Gastroesophageal sphincter (tissue), 4 donors: ENCODE measurements around the gene LCN9. TPM values are rescaled to one million over a fixed set of nuclear protein-coding genes. Genes with fewer than 3 reads are reported as not detected.

Source experiments
- ATAC-seq: fragments of 150-250 bp; one replicate; pipeline ENCODE4 v1.9.1; 2016; ENCODE audit warnings: mild to moderate bottlenecking, moderate library complexity
- H3K27ac ChIP-seq, 4 donors: fragments of 200-600 bp; sonication (generic) in 3 of 4; 1 replicate in 3 of 4; 2 replicates in 1 of 4; pipeline ENCODE4 v1.5.1; 2016 to 2019
- H3K27me3 ChIP-seq: fragments of 200-600 bp; sonication (generic); one replicate; pipeline ENCODE4 v1.5.1; 2019
- H3K36me3 ChIP-seq, 2 donors: fragments of 200-600 bp; sonication (generic); one replicate each; pipeline ENCODE4 v1.5.1; 2019; ENCODE audit warnings: control low read depth in 1 of 2
- H3K4me1 ChIP-seq, 3 donors: fragments of 200-600 bp; sonication (generic); 1 replicate in 2 of 3; 2 replicates in 1 of 3; pipeline ENCODE4 v1.5.1; 2016 to 2019; ENCODE audit warnings: control low read depth in 2 of 3
- H3K4me3 ChIP-seq, 2 donors: fragments of 200-600 bp; sonication (generic); one replicate each; pipeline ENCODE4 v1.5.1; 2019; ENCODE audit warnings: mild to moderate bottlenecking in 1 of 2, moderate library complexity in 1 of 2
- H3K9me3 ChIP-seq, 3 donors: fragments of 200-600 bp; sonication (generic); one replicate each; pipeline ENCODE4 v1.5.1; 2017 to 2019; ENCODE audit warnings: control low read depth in 2 of 3
- CTCF ChIP-seq, 4 experiments: fragments of 200-600 bp in 2 of 4; fragments of 450-650 bp in 2 of 4; sonication (generic) in 1 of 4; IDR thresholded peaks; one replicate each; pipeline ENCODE4 v1.5.1; 2017 to 2019; ENCODE audit warnings: antibody characterized with exemption in 4 of 4, mild to moderate bottlenecking in 2 of 4, moderate library complexity in 2 of 4
- EP300 ChIP-seq: sonication (generic); formaldehyde crosslinking; IDR thresholded peaks from one replicate; pipeline ENCODE4 v1.6.1; 2017; ENCODE audit warnings: antibody characterized with exemption, mild to moderate bottlenecking
- POLR2A ChIP-seq, 2 donors: fragments of 450-650 bp; IDR thresholded peaks; one replicate each; pipeline ENCODE4 v1.6.1; 2017; ENCODE audit warnings: antibody characterized with exemption in 2 of 2, mild to moderate bottlenecking in 2 of 2, moderate library complexity in 1 of 2
- POLR2AphosphoS5 ChIP-seq: sonication (generic); formaldehyde crosslinking; IDR thresholded peaks from one replicate; pipeline ENCODE4 v1.6.1; 2017; ENCODE audit warnings: antibody characterized with exemption
- WGBS, 2 donors: methylation state at CpG; one replicate each; pipeline ENCODE4 v1.1.5; 2018; ENCODE audit warnings: low coverage in 1 of 2; 5-methylcytosine and 5-hydroxymethylcytosine counted together
- total RNA-seq, 4 donors: library from RNA; depleted of rRNA; stranded (reverse); fragments of >200 nt; gene quantifications; one replicate each; pipeline ENCODE4 v1.1.0, GENCODE V29; 2016

Gene LCN9
- total RNA-seq, 4 donors from 2014 or later: not detected

DNA sequence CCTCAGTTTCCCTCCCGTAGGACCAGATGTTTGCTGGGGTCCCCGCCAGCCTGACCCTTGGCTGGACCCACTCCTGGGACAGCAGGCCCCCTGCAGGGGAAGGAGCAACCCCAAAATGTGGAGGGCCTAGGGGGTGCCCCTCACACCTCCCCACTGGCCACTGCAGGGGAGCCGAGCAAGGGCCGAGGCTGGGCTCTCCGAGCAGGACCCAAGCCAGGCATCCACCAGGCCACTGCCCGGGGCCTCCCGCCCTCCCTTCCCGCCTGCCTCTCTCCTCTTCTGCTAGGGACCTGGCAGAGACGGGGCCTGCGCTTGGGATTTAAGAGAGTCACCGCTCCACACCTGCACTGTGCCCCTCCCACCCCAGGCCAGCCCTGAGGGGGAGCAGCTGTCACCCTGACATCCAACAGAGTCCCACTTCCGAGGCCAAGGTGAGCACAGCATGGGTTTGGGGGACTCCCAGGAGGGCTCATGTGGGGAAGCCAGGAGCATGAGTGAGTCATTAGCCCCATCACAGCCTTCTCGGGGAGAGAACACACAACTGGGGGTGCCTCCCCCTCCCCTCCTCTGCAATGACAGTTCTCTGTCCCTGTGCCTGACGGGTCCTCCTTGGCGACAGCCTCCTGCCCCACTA lies 20.4 kb downstream of the LCN9 start:
- ATAC-seq: no peak
- Histone ChIP-seq H3K9me3 (no peaks in the 10 kb centered on the region), H3K36me3 (no peaks in the 10 kb centered on the region), H3K27ac (no peak overlapping the region), H3K4me1 (no peaks in the 10 kb centered on the region), H3K27me3 (peaks cover 83% of the 10 kb centered on the region), H3K4me3 (no peak overlapping the region)
- WGBS, 2 donors: no CpG with 5 or more reads among the region's 15 CpGs
- no peak for TF ChIP-seq POLR2AphosphoS5

- H3K4me3 ChIP-seq: no peak overlapping the region
- no CpG with 5 or more reads among the region's 17 CpGs for WGBS, 2 donors
- TF ChIP-seq EP300 (no peak), POLR2A (IDR thresholded peaks at IDR 0.05) (no peak), POLR2AphosphoS5 (no peak), CTCF (IDR thresholded peaks at IDR 0.05) (no peak)
- peaks cover 91% of the 10 kb centered on the region for H3K27me3 ChIP-seq
- H3K9me3 ChIP-seq: no peaks in the 10 kb centered on the region
- H3K36me3 ChIP-seq: no peaks in the 10 kb centered on the region
- no peak for ATAC-seq
- no peak overlapping the region for H3K27ac ChIP-seq
- H3K4me1 ChIP-seq: no peaks in the 10 kb centered on the region
Observed at GRCh38 chr9:135684691-135685090, 21.6 kb downstream of the LCN9 start.

- WGBS, 2 donors: 100% methylated on average over 1 of the region's 15 CpGs; no CpG with 5 or more reads in 1 of the 2 donors
- no peak overlapping the region for H3K27ac ChIP-seq
- TF ChIP-seq EP300: no peak
- TF ChIP-seq POLR2A (IDR thresholded peaks at IDR 0.05): no peak
- ATAC-seq: no peak
- no peaks in the 10 kb centered on the region for H3K36me3 ChIP-seq
- H3K4me3 ChIP-seq: no peak overlapping the region
- peaks cover 92% of the 10 kb centered on the region for H3K27me3 ChIP-seq
- H3K9me3 ChIP-seq: no peaks in the 10 kb centered on the region
- no peaks in the 10 kb centered on the region for H3K4me1 ChIP-seq
Observed at GRCh38 chr9:135687216-135687615, 24.1 kb downstream of the LCN9 start.

GRCh38 chr9:135689011-135689410 lies 25.9 kb downstream of the LCN9 start:
- Histone ChIP-seq H3K27ac (no peak overlapping the region), H3K27me3 (peaks cover 90% of the 10 kb centered on the region), H3K4me1 (no peaks in the 10 kb centered on the region), H3K9me3 (no peaks in the 10 kb centered on the region), H3K36me3 (no peaks in the 10 kb centered on the region), H3K4me3 (no peak overlapping the region)
- 48 to 89% methylated on average over 5 to 8 of the region's 10 CpGs for WGBS, 2 donors
- ATAC-seq: no peak
- TF ChIP-seq CTCF (IDR thresholded peaks at IDR 0.05): no peak

GRCh38 chr9:135690836-135691570 lies 27.9 kb downstream of the LCN9 start:
- Histone ChIP-seq H3K9me3 (no peaks in the 10 kb centered on the region), H3K4me3 (no peak overlapping the region), H3K27ac (no peak overlapping the region), H3K4me1 (no peaks in the 10 kb centered on the region), H3K27me3 (peaks cover 88% of the 10 kb centered on the region), H3K36me3 (no peaks in the 10 kb centered on the region)
- WGBS, 2 donors: 92 to 96% methylated on average over 5 to 7 of the region's 19 CpGs
- no peak for TF ChIP-seq EP300
- no peak for TF ChIP-seq CTCF (IDR thresholded peaks at IDR 0.05)
- no peak for TF ChIP-seq POLR2A (IDR thresholded peaks at IDR 0.05)
- no peak for TF ChIP-seq POLR2AphosphoS5
- ATAC-seq: no peak

DNA sequence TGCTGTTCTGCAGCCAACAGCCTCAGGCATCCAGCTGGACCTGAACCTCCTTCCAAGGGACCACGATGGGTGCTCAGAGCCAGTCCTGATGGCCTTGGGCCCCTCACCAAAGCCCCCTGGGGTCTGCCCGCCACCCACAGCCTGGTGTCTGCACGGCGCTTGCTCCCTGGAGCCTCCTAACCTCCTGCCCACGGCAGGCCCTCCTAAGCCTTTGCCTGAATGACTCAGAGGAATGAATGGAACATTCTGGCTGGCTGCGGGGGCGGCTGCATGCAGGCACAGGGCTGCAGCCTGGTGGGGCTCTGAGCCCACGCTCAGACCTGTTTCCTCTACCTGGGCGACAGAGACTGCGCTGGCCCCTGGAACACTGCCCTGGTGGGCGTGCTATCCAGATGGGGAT lies 29.3 kb downstream of the LCN9 start:
- H3K36me3 ChIP-seq: no peaks in the 10 kb centered on the region
- no peak overlapping the region for H3K27ac ChIP-seq
- no peaks in the 10 kb centered on the region for H3K4me1 ChIP-seq
- no peaks in the 10 kb centered on the region for H3K9me3 ChIP-seq
- H3K4me3 ChIP-seq: no peak overlapping the region
- no CpG with 5 or more reads among the region's 11 CpGs for WGBS, 2 donors
- no peak for ATAC-seq
- TF ChIP-seq EP300: no peak
- no peak for TF ChIP-seq POLR2AphosphoS5
- TF ChIP-seq POLR2A (IDR thresholded peaks at IDR 0.05): no peak
- no peak for TF ChIP-seq CTCF (IDR thresholded peaks at IDR 0.05)
- peaks cover 85% of the 10 kb centered on the region for H3K27me3 ChIP-seq
